Measurements from ENCODE around the gene FBXL20. TPM values are rescaled to one million over a fixed set of nuclear protein-coding genes. Genes with fewer than 3 reads are reported as not detected.
A peak's percentile ranks its signal among the peaks of the same experiment; 100 is the strongest.

The FBXL20 gene
- total RNA-seq, 6 experiments from 2014 or later: 6.0 to 9.8 (median 8.5) TPM

- no peak for DNase-seq
These were observed 188.5 kb downstream of the FBXL20 start for GRCh38 chr17:39212841-39213480.

DNA sequence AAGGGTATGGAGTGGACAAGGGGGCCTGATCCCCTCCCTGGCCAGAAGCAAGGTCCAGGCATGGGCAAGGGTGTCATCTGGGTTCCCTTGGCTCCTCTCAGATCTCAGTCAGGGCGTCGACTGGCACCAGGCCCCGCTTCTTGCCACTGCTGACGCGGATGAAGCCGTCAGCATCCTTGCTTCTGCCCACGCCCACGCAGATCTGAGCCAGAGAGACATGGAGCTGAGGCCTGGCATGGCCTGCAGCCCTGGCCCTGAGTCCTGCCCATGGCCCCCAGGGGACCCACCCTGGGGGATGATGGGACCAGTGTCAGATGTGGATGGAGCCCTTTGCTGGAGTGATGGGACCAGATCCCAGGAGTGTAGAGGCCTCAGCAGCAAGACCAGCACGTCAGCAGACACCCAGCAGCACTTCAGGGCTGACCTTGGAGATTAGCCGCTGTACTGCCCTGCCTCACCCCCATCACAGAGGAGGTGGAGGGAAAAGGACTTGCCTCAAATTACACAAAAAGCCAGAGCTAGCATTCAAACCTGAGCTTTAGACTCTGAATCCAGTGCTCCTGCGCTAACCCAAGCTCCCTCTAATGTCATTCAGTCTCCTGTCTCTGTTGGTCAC is 189.1 kb downstream of the FBXL20 start:
- intact Hi-C loops (cut with DNase I): no loop called here
- ATAC-seq: no peak
- Histone ChIP-seq H3K9me3 (no peaks in the 10 kb centered on the region), H3K36me3 (no peaks in the 10 kb centered on the region), H3K4me3 (no peak overlapping the region), H3K4me1 (peaks cover 0 to 6% (median 0%) of the 10 kb centered on the region in 4 donors), H3K27me3 (peaks cover 0 to 2% of the 10 kb centered on the region in 2 donors), H3K27ac (no peak overlapping the region)
- no peak for TF ChIP-seq POLR2A (IDR thresholded peaks at IDR 0.05)
- no peak for TF ChIP-seq CTCF (IDR thresholded peaks at IDR 0.05)
- DNase-seq: no peak
- WGBS (ENCODE audit: insufficient coverage, low coverage, low lambda C conversion rate, missing lambda C conversion rate): 83% methylated on average over 4 of the region's 11 CpGs

More at GRCh38 chr17:39212841-39213480, 188.5 kb downstream of the FBXL20 start:
- peak in 2 of 4 donors; percentile 14 to 25 for ATAC-seq
- H3K9me3 ChIP-seq: no peaks in the 10 kb centered on the region
- H3K27ac ChIP-seq: no peak overlapping the region
- H3K27me3 ChIP-seq: peaks cover 0 to 7% of the 10 kb centered on the region in 2 donors
- intact Hi-C loops (cut with DNase I): no loop called here
- no peak overlapping the region for H3K4me3 ChIP-seq
- H3K4me1 ChIP-seq: peaks cover 0 to 6% (median 0%) of the 10 kb centered on the region in 4 donors
- 69% methylated on average over 9 of the region's 16 CpGs for WGBS (ENCODE audit: insufficient coverage, low coverage, low lambda C conversion rate, missing lambda C conversion rate)
- H3K36me3 ChIP-seq: no peaks in the 10 kb centered on the region
- TF ChIP-seq CTCF (IDR thresholded peaks at IDR 0.05) (no peak), POLR2A (IDR thresholded peaks at IDR 0.05) (no peak)

- WGBS (ENCODE audit: insufficient coverage, low coverage, low lambda C conversion rate, missing lambda C conversion rate): 22% methylated on average over 5 of the region's 22 CpGs
- H3K4me3 ChIP-seq: peak overlapping the region in 1 of 3 donors; percentile 14
- peaks cover 0 to 6% (median 0%) of the 10 kb centered on the region in 4 donors for H3K4me1 ChIP-seq
- peaks cover 0 to 2% (median under 1%) of the 10 kb centered on the region in 4 donors for H3K36me3 ChIP-seq
- no peak overlapping the region for H3K27ac ChIP-seq
- ATAC-seq (no peak), DNase-seq (no peak)
- no peaks in the 10 kb centered on the region for H3K9me3 ChIP-seq
- intact Hi-C loops (cut with DNase I): no loop called here
- no peak for TF ChIP-seq CTCF (IDR thresholded peaks at IDR 0.05)
- TF ChIP-seq POLR2A (IDR thresholded peaks at IDR 0.05): no peak
- no peaks in the 10 kb centered on the region for H3K27me3 ChIP-seq
These were observed 191.4 kb downstream of the FBXL20 start for GRCh38 chr17:39210093-39210434.

- Histone ChIP-seq H3K27ac (no peak overlapping the region), H3K36me3 (peaks cover 0 to 7% (median 5%) of the 10 kb centered on the region in 4 donors), H3K4me1 (peaks cover 0 to 6% (median 0%) of the 10 kb centered on the region in 4 donors), H3K9me3 (no peaks in the 10 kb centered on the region), H3K4me3 (peak overlapping the region in 1 of 3 donors; percentile 14), H3K27me3 (no peaks in the 10 kb centered on the region)
- WGBS (ENCODE audit: insufficient coverage, low coverage, low lambda C conversion rate, missing lambda C conversion rate): no CpG with 5 or more reads among the region's 39 CpGs
- intact Hi-C loops (cut with DNase I): loop anchor here in 1 of 2 donors (5.0 kb wide), 1 partner anchor 33 kb away; no protein-coding TSS in a partner anchor
- ATAC-seq (peak; percentile 8 to 53 (median 22)), DNase-seq (peak in 1 of 3 donors; percentile 62)
- TF ChIP-seq POLR2A (IDR thresholded peaks at IDR 0.05) (no peak), CTCF (IDR thresholded peaks at IDR 0.05) (no peak)
These were observed 191.9 kb downstream of the FBXL20 start for GRCh38 chr17:39209317-39210092.
